PC-3 (cell line): ENCODE data around the gene ERBB2. TPM values are rescaled to one million over a fixed set of nuclear protein-coding genes. Genes with fewer than 3 reads are reported as not detected.

Source experiments
- ATAC-seq: fragments of 200-7000 bp; cut with Tn5 transposase; 2 replicates; pipeline ENCODE4 v1.9.1; 2020; ENCODE audit warnings: mild to moderate bottlenecking, moderate library complexity
- BruUV-seq: library from RNA; stranded (reverse); fragments of 400-500 nt; replicated peaks from 2 replicates; lab custom pipeline; 2021; lab: Mats Ljungman, UMichigan
- CTCF ChIA-PET: fragments of 300-600 bp; sonication (Branson Sonifier 250); formaldehyde crosslinking; loops from one replicate; lab custom pipeline; 2022; ENCODE audit warnings: antibody characterized with exemption; lab: Charles Lee
- POLR2A ChIA-PET: fragments of 300-600 bp; sonication (Branson Sonifier 250); formaldehyde crosslinking; loops from one replicate; lab custom pipeline; 2022; ENCODE audit warnings: antibody characterized with exemption; ENCODE audit not compliant: unreplicated experiment; lab: Charles Lee
- DNase-seq: peaks from one replicate; pipeline ENCODE4 v3.0.0-alpha.2; 2015
- H2AFZ ChIP-seq: fragments of 300-600 bp; sonication (generic); 2 replicates; pipeline ENCODE4 v1.6.0; 2016; ENCODE audit warnings: antibody characterized with exemption, low read length
- H3F3A ChIP-seq: fragments of 300-600 bp; sonication (generic); one replicate; pipeline ENCODE4 v1.6.0; 2017; ENCODE audit warnings: antibody characterized with exemption, low read length, control low read depth, mild to moderate bottlenecking; ENCODE audit not compliant: unreplicated experiment
- H3K27ac ChIP-seq: fragments of 300-600 bp; sonication (generic); 2 replicates; pipeline ENCODE4 v1.5.1; 2016; ENCODE audit warnings: mild to moderate bottlenecking, low read length
- H3K27me3 ChIP-seq: fragments of 300-600 bp; sonication (generic); 2 replicates; pipeline ENCODE4 v1.6.1; 2016; ENCODE audit warnings: low read length, mixed read lengths
- H3K36me3 ChIP-seq: fragments of 300-600 bp; sonication (generic); 2 replicates; pipeline ENCODE4 v1.6.1; 2016; ENCODE audit warnings: low read depth, mixed run types, low read length, mixed read lengths
- H3K4me1 ChIP-seq: fragments of 300-600 bp; sonication (generic); 2 replicates; pipeline ENCODE4 v1.5.1; 2016; ENCODE audit warnings: low read length; ENCODE audit not compliant: insufficient read depth
- H3K4me2 ChIP-seq: fragments of 300-600 bp; sonication (generic); 2 replicates; pipeline ENCODE4 v1.6.0; 2016; ENCODE audit warnings: low read length
- H3K4me3 ChIP-seq: fragments of 300-600 bp; sonication (generic); 2 replicates; pipeline ENCODE4 v1.5.1; 2016; ENCODE audit warnings: mild to moderate bottlenecking, low read length, mixed read lengths
- H3K79me2 ChIP-seq: fragments of 300-600 bp; sonication (generic); 2 replicates; pipeline ENCODE4 v1.6.1; 2017; ENCODE audit warnings: low read length, mixed read lengths
- H3K9ac ChIP-seq: fragments of 300-600 bp; sonication (generic); 2 replicates; pipeline ENCODE4 v1.6.0; 2016; ENCODE audit warnings: mild to moderate bottlenecking, low read length
- H3K9me2 ChIP-seq: fragments of 300-600 bp; sonication (generic); replicated peaks from 2 replicates; pipeline ENCODE4 v1.6.1; 2016; ENCODE audit warnings: mixed run types, low read length, mixed read lengths
- H3K9me3 ChIP-seq: fragments of 300-600 bp; sonication (generic); 2 replicates; pipeline ENCODE4 v1.6.1; 2016; ENCODE audit warnings: low read length, mixed read lengths
- H4K20me1 ChIP-seq: fragments of 300-600 bp; sonication (generic); 2 replicates; pipeline ENCODE4 v1.6.1; 2016; ENCODE audit warnings: low read length, mixed read lengths
- CTCF ChIP-seq: fragments of 300-600 bp; sonication (generic); conservative IDR thresholded peaks from 2 replicates; pipeline ENCODE4 v1.5.1; 2017; ENCODE audit warnings: antibody characterized with exemption, low read depth, mild to moderate bottlenecking, low read length
- EZH2 ChIP-seq: fragments of 300-600 bp; sonication (generic); IDR thresholded peaks from one replicate; pipeline ENCODE4 v1.6.1; 2017; ENCODE audit warnings: antibody characterized with exemption, mild to moderate bottlenecking, low read length; ENCODE audit not compliant: unreplicated experiment
- EZH2phosphoT487 ChIP-seq: fragments of 300-600 bp; sonication (generic); IDR thresholded peaks from 2 replicates; pipeline ENCODE4 v1.6.1; 2018; ENCODE audit warnings: mild to moderate bottlenecking, antibody characterized with exemption, low read length, borderline replicate concordance
- intact Hi-C: fragments of 100-400 bp; cut with micrococcal nuclease; formaldehyde crosslinking; loops from 2 replicates; pipeline ENCODE4 v1.9.0; 2023
- total RNA-seq: library from RNA; depleted of rRNA; stranded (reverse); fragments of >200 nt; gene quantifications from 2 replicates; pipeline ENCODE4 v1.2.3, GENCODE V29; 2014

Gene ERBB2
- total RNA-seq, 1 experiment from 2014 or later, result 36.2 TPM

DNA sequence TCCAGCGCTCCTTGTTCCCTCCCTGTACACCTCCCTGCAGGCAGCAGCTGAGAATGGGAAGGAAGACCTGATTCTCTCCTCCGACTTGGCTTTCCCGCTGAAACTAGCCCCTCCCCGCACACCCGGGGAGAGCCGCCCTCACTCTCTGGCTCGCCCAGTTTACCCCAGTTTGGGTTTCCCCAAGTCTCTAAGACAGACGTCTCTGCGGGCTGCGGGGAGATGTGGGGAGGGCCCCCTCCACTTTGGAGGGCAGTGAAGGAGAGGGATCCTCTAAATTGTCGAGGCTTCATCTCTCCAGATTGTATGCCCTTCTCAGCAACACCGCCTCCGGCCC is 38.7 kb downstream of the ERBB2 start:
- H3K36me3 ChIP-seq, result no peaks in the 10 kb centered on the region; the same call in 1 of the 2 replicates
- H3K4me1 ChIP-seq, result peaks cover 35% of the 10 kb centered on the region
- DNase-seq, result peak; percentile 48
- H4K20me1 ChIP-seq, result peaks cover 5% of the 10 kb centered on the region; the same call in 1 of the 2 replicates
- H3K4me2 ChIP-seq, result peak overlapping the region; percentile 96
- peak overlapping the region; percentile 89 for H3K27ac ChIP-seq
- intact Hi-C loops, result no loop called here
- no peaks in the 10 kb centered on the region for H3K9me2 ChIP-seq
- peak overlapping the region; percentile 85 for H2AFZ ChIP-seq
- POLR2A ChIA-PET, result no interaction called here
- CTCF ChIA-PET, result no interaction called here
- peak overlapping the region; percentile 81 for H3K9ac ChIP-seq
- peak overlapping the region; percentile 88 for H3K4me3 ChIP-seq
- no peaks in the 10 kb centered on the region for H3K9me3 ChIP-seq
- H3K79me2 ChIP-seq, result peaks cover 16% of the 10 kb centered on the region; the same call in 1 of the 2 replicates
- peak; percentile 27 for ATAC-seq
- no peaks in the 10 kb centered on the region for H3F3A ChIP-seq
- TF ChIP-seq EZH2, result no peak
- no peak for TF ChIP-seq EZH2phosphoT487
- no peak for TF ChIP-seq CTCF
- BruUV-seq, result TSS peak; percentile 38
- no peaks in the 10 kb centered on the region for H3K27me3 ChIP-seq

DNA sequence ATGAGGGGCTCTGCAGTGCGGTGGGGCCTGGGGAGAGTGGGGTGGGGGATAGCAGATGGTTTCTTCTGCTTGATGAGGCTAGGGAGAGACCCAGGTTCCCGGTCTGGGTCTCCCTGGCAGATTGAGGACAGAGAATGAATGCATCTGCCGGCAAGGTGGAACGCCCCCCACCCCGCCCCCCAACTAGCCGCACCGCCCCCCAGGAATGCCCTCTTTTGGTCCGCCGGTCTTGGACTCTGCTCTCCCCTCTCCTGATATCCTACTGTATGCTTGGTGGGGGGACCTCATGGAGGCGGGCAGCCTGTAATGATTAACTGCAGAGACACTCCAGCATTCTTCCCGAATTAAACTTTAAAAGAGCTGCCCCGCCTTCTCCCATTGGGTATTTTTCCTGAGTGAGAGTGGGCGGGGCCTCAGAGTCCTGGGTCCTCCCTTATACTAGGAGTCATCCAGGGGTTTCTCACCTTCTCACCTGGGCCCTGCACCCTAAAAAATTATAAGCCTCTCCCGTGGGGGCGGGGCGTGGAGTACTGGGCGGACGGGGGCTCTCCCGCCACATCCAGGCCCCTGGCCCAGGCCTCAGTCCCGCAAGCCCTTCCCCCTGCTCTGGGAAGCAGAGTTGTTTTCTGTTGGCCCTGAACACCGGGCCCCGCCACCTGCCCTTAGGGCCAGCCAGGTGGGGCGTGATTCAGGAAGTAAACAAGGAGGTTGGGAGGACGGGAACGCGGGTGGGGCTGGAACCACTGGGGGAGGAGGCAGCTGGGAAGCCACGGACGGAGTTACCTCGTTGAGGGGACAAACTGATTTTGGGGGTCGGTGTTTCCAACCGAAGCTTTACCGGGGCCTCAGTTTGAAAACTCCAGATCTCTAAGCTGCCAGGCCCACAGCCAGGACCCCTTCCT is 39.4 kb downstream of the ERBB2 start:
- Histone ChIP-seq H3K27ac (peak overlapping the region; percentile 89), H3K4me2 (peak overlapping the region; percentile 96), H3F3A (no peaks in the 10 kb centered on the region), H3K36me3 (no peaks in the 10 kb centered on the region; the same call in 1 of the 2 replicates), H3K4me3 (peak overlapping the region; percentile 88), H2AFZ (peak overlapping the region; percentile 85), H3K9ac (peak overlapping the region; percentile 83), H3K9me2 (no peaks in the 10 kb centered on the region), H4K20me1 (peaks cover 5% of the 10 kb centered on the region; the same call in 1 of the 2 replicates), H3K4me1 (peaks cover 35% of the 10 kb centered on the region), H3K79me2 (peaks cover 16% of the 10 kb centered on the region; the same call in 1 of the 2 replicates), H3K27me3 (no peaks in the 10 kb centered on the region), H3K9me3 (no peaks in the 10 kb centered on the region)
- no TSS peak for BruUV-seq
- ChIA-PET POLR2A (interaction anchor here (0.5 kb wide), 1 partner anchor 70 kb away, joined by 3 read pairs; no protein-coding TSS in a partner anchor), CTCF (interaction anchor here (0.6 to 0.9 kb wide), 2 partner anchors 9 to 221 kb away, joined by 4 to 7 read pairs; no protein-coding TSS in a partner anchor)
- intact Hi-C loops, result no loop called here
- TF ChIP-seq EZH2 (no peak), EZH2phosphoT487 (no peak), CTCF (no peak)
- peak; percentile 72 for DNase-seq
- peak; percentile 52 for ATAC-seq
